T-helper 1 cell treated with Interleukin-12 subunit alpha and Interleukin-12 subunit beta and Interleukin-4 antibody, amounts not matched to agents 30 ng/mL and 1 ng/mL, for 36 hours (primary cell): Measurements from ENCODE around the gene RAP2A. TPM values are rescaled to one million over a fixed set of nuclear protein-coding genes. Genes with fewer than 3 reads are reported as not detected.

Experiments used
- intact Hi-C: fragments of 100-400 bp; cut with micrococcal nuclease; formaldehyde crosslinking; loops from one replicate; pipeline ENCODE4 v1.15.1; 2024
- total RNA-seq: library from RNA; stranded (reverse); gene quantifications from 2 replicates; pipeline ENCODE4 v1.2.3, GENCODE V29; 2022

Gene RAP2A
- total RNA-seq = 28.6 and 30.9 TPM in 2 replicates

DNA sequence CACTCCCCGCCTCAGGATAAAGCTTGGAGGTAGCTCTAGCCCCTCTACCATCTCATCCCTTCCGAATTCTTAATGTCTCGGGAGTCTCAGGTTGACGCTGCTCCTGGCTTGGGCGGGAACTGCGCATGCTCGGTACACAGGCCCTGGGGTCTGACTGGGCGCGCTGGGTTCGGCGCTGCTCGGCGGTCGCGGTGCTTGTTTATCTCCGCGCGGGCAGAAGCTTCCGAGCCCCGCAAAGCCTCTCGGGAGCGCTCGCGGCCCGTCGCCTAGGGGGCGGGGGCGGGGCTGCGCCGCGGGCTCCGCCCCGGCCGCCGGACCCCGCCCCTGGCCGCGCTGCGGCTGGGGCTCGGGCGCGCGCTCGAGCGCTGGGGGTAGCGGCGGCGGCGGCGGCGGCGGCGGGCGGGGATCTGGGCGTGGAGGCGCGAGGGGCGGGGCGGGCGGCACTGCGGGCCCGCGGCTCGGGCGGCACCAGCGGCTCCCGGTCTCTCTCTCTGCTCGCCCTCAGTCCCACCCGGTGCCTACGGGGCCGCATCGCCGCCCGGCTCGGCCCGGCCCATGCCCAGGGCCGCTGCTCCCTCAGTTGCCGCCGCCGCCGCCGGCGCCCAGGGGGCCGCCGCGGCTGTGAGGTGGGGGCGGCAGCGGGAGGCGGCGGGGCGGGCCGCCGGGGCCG, at the start of gene RAP2A:
Gene RAP2A (plus strand): TSS at position 443 of the 670 bp plus-strand sequence. CDS start 302 bp downstream, outside the sequence.
- intact Hi-C loops = loop anchor here (1.0 to 10.0 kb wide), 12 partner anchors 65 to 1881 kb away; partner anchors contain the start of genes MBNL2, STK24 and UBAC2

GRCh38 chr13:97384371-97384770, 49.6 kb upstream of the RAP2A start:
- intact Hi-C loops = no loop called here

DNA sequence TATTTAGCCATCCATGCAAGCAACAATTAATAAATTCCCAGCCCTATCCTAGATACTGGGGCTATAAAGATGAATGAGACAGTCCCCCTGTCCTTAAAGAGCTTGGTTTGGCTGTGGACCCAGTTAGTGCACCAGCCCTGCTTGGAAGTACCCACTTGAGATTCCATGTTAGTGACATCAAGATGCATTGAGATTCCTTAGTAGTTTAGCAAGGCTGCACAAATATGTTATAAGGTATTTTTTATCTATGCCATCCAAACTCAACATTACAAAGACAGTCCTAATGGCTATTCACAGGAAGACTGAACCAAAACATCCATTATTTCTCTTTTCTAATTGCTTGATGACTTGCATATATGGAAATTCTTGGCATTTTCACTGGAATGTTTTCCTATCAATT, 48.8 kb upstream of the RAP2A start:
- intact Hi-C loops = no loop called here

DNA sequence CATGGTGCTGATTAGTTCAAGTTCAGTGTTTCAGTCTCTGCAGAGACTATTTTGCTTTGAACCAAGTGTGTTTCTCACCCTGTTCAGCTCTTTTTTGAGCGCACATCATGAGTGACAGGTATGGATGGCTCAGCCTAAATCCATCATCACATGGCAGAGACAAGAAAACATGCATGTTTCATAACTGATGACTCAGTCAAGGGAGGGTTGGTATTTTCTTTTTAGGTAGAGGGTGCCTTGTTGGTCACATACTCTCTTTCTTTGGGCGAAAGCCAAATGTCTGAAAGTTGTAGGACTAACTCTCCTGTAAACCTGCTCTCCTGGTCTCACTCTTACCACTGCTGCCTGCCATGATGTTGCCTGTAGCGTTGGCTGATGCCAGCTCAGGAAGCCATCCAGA, 48.1 kb upstream of the RAP2A start:
- intact Hi-C loops = no loop called here

GRCh38 chr13:97386801-97387484, 47.0 kb upstream of the RAP2A start:
- intact Hi-C loops = no loop called here

- intact Hi-C loops = no loop called here
Measured at GRCh38 chr13:97387485-97387839, 46.5 kb upstream of the RAP2A start.

GRCh38 chr13:97387890-97388289, 46.1 kb upstream of the RAP2A start:
- intact Hi-C loops = no loop called here

DNA sequence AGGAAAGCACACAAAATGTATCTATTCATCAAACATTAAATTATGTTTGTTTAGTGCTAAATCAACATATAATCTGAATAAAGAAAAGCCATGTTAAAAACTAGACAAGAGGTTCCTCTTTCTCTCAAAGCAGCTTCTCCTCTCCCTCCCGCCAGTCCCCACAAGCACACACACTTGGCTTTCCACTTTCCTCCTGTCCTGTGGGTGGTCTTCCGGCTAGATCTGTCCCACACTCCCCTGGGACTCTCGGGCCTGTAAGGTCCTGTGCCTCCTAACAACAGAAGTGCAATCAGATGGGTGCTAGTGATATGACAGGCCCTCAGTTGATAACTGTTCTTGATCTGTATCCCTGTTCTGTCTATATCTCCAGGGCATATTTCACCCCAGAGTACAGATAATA, 45.6 kb upstream of the RAP2A start:
- intact Hi-C loops = no loop called here

DNA sequence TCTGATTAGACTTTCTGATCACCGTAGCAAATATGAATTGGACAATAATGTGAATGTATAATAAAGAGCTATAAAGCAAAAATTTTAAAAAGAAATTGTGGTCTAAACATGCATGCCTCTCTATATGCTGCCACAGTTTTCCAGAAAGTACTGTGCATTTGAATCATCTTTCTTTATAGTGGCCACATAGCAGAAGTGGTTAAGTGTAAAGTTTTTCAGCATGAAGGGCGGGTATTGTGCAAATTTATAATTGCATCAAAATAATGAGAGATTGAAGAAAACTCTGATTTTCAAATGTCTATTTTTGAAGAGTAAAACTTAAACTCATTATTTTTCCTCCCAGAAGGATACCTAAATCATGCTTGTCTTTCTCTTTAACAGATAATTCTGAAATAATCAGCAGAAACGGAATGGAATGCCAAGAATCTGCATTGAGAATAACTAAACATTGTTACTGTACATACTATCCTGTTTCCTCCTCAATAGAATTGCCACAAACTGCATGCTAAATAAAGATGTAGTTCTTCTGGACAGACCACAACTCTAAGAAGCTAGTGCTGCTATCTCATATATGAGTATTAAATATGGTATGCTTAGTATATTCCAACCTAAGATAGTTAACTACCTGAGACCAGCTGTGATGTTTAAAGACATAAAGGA, 42.9 kb upstream of the RAP2A start:
- intact Hi-C loops = no loop called here

DNA sequence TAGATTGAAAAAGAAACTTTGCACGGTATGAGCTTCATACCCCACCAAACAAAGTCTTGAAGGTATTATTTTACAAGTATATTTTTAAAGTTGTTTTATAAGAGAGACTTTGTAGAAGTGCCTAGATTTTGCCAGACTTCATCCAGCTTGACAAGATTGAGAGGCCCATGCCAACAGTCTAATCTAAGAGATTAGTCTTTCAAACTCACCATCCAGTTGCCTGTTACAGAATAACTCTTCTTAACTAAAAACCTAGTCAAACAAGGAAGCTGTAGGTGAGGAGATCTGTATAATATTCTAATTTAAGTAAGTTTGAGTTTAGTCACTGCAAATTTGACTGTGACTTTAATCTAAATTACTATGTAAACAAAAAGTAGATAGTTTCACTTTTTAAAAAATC, 41.9 kb upstream of the RAP2A start:
- intact Hi-C loops = no loop called here

GRCh38 chr13:97394542-97394941, 39.4 kb upstream of the RAP2A start:
- intact Hi-C loops = no loop called here

GRCh38 chr13:97395447-97396136, 38.4 kb upstream of the RAP2A start:
- intact Hi-C loops = no loop called here

DNA sequence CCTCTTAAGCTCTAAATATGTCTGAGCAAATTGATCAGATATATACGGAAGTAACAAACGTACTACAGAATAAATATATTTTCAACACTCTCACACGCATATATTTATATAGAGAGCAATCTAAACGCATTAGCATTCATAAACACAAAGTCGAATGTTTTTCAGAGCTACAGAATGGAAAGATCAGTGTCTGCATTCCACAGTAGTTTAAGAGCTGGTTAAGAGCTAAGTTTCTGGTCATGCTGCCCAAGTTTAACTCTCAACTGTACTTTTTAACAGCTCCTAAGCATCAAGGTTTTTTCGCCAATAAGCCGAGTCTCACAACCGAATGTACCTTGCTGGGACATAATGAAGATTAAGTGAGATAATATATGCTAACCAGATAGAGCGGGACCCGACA, 36.7 kb upstream of the RAP2A start:
- intact Hi-C loops = no loop called here

- intact Hi-C loops = no loop called here
Measured at GRCh38 chr13:97401421-97401820, 32.5 kb upstream of the RAP2A start.

- intact Hi-C loops = no loop called here
Measured at GRCh38 chr13:97403893-97404750, 29.8 kb upstream of the RAP2A start.

GRCh38 chr13:97407540-97407939, 26.4 kb upstream of the RAP2A start:
- intact Hi-C loops = no loop called here

DNA sequence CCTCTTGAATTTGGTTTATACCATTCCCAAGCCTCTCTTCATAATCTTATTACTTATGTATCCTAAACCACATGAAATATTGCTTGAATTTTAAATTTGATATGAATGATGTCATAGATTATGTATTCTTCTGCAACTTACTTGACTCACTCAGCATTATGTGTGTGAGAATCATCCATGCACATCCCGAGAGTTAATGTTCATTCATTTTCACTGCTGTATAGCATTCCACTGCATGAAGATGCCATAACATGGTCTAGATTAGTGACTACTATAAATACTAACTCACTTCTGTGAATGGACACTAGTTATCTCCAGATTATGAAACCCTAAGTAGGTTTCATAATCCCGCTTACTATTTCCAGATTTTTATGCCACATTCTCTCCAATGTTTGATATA, 25.0 kb upstream of the RAP2A start:
- intact Hi-C loops = no loop called here

DNA sequence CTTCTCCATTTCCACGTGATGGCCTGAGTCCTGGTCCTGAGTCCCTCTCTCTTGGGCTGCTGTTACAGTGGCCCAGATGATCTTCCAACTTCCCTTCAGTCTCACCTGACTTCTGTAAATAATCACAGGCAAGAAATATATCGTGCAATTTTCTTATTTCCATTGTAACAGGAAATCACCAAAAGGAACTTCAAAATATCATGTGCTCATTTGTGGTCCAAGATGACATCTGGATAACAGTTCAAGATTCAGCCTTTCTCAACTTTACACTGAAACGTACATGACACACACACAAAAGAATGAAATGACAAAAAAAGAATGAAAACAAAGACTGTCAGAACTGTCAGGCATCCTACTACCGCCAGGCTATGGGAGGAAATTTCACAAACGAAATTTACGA, 22.0 kb upstream of the RAP2A start:
- intact Hi-C loops = no loop called here

DNA sequence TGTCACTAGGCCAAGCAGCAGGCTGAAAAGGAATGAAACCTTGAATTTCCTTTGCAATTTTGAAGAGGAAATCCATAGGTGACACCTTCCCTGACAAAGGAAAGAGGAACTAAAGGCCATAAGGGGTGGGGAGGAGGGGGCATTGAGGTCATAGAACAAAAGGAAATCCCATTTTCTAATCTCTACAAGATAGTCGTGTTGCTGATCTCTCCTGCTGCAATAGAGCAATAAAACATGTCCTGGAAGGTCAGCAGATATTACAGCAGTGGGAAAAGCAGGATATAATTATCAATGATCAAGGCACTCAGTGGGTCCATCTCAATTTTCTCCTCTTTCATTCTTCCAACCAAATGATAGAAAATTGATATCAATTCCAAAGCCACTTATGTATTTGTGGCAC, 20.3 kb upstream of the RAP2A start:
- intact Hi-C loops = no loop called here

GRCh38 chr13:97414392-97414791, 19.6 kb upstream of the RAP2A start:
- intact Hi-C loops = no loop called here

DNA sequence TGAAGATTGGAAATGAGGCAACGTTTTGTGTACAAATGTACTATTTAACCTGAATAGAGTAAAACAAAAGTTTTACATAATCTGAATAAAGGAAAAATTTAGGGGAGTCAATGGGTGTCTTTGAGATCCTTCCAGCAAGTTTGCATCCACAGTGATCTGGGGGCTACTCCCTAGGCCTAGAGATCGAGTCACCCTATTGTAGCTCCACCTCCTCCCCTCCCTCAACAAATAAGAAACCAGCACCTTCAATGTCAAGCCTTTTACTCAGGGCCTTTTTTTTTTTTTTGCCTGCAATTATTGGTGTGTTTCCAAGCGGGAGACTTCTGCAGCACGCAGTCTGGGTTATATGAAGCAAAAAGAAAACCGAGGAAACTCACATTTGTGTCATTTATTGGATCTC, 16.3 kb upstream of the RAP2A start:
- intact Hi-C loops = no loop called here
